Colon (tissue), 2 donors: ENCODE results near the gene PECR.
"Not testable (repeated sequence)": the region's sequence is repeated elsewhere in the genome, so short reads cannot be mapped to it uniquely, and the experiment has no call there.

Source experiments
- FAIRE-seq: peaks from 2 replicates; lab custom pipeline; 2012; peaks lifted over from hg19 to GRCh38; lab: Jason Lieb, UNC
- donor health status: control.
- donor health status: control.

PECR gene

GRCh38 chr2:216002101-216002678 is 79.4 kb downstream of the PECR start:
- no peak for FAIRE-seq

DNA sequence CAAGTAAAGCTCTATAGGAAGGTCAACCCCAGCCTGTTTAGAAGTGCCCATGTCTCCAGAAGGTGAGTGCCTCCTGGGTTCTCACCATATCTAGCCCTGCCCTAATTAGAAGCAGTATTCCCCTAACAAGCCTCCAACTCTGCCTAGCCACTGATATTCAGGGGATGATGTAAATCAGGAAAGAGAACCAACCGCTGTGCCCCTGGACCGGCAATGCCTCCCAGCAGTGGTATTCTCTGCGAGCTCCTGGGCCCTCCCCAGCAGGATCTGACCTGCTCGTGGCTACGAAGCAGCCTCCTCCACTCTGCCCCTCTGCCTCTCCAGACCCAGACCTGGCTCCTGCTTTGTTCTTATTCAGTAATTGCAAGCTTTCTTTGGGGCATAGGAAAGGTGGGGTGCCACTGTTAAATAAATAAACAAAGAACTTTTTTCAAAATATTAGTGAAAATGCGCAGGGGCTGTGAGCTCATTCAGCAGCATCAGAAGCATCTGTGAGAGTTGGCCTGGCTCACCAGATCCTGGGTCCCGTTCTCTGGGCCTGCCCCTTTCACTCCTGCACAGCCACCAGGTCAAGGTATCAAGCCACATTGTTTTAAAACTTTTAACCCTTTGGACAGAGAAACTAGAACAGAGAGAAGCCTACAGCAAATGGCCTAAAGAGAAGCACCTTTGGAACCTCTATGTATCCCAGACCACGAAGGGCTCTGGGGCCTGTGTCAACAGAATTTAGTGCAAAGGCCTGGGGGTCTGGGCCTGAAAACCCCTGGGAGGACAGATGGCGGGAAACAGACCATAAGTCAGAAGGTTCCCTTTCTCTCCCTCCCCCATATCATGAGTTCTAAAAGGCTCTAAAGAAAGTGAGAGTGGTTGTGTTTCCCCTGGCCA is 80.2 kb downstream of the PECR start:
- no peak for FAIRE-seq

GRCh38 chr2:215998636-215999035 is 83.0 kb downstream of the PECR start:
- no peak for FAIRE-seq

GRCh38 chr2:215997219-215997618 is 84.4 kb downstream of the PECR start:
- FAIRE-seq = no peak

DNA sequence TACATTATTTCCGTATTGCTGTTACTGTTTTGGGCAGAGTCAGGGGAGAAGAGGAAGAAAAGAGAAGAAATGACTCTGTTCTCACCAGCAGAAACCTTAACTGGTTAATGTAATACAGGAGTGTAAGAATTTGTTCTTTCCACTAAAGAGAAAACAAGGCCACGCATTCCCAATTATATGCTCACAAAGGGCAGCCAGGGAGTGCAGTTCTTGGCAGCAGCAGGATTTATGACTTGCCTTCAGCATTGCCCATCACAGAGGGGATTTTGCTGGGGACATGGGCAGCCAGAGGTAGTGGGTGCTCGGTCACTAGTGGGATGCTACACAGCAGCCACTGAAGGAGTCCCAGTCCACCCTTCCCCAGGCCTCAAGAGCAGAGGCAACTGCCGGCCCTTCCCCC is 86.7 kb downstream of the PECR start:
- FAIRE-seq = no peak

DNA sequence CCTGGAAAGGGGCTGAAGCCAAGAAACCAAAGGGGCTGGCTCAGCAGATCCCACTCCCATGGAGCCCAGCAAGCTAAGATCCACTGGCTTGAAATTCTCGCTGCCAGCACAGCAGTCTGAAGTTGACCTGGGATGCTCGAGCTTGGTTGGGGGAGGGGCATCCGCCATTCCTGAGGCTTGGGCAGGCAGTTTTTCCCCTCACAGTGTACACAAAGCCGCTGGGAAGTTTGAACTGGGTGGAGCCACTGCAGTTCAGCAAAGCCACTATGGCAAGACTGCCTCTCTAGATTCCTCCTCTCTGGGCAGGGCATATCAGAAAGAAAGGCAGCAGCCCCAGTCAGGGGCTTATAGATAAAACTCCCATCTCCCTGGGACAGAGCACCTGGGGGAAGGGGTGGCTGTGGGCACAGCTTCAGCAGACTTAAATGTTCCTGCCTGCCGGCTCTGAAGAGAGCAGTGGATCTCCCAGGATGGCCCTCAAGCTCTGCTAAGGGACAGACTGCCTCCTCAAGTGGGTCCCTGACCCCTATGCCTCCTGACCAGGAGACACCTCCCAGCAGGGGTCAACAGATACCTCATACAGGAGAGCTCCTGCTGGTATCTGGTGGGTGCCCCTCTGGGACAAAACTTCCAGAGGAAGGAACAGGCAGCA is 92.9 kb downstream of the PECR start:
- FAIRE-seq = not testable (repeated sequence)
